Measurements from ENCODE around the gene SLC22A5. TPM values are rescaled to one million over a fixed set of nuclear protein-coding genes. Genes with fewer than 3 reads are reported as not detected.

Gene SLC22A5
- 2.5 and 8.5 TPM in 2 replicates for total RNA-seq (2012; rRNA removed)

- Histone ChIP-seq H3K4me2 (ENCODE audit: low read length) (peak within 1 kb of the TSS; percentile 98), H3K9me3 (replicated peaks; ENCODE audit: low read length) (no peaks in the 10 kb centered on the region), H3K27me3 (ENCODE audit: control insufficient read depth, insufficient read depth, low read length) (no peaks in the 10 kb centered on the region), H3K4me1 (ENCODE audit: control insufficient read depth, insufficient read depth, low read length) (peaks cover 54% of the 10 kb centered on the region), H3K9ac (ENCODE audit: low read depth, low read length) (peak within 1 kb of the TSS; percentile 91), H3K4me3 (ENCODE audit: low read length) (peak within 1 kb of the TSS; percentile 94), H3K36me3 (ENCODE audit: insufficient read depth, low read length) (peaks cover 4% of the 10 kb centered on the region)
These were observed at the start of gene SLC22A5 for GRCh38 chr5:132369474-132370180. SLC22A5 (plus strand) TSS chr5:132369710; CDS start chr5:132369973, 263 bp downstream.

GRCh38 chr5:132319975-132320374, 49.5 kb upstream of the SLC22A5 start:
- no peaks in the 10 kb centered on the region for H3K9me3 ChIP-seq (replicated peaks; ENCODE audit: low read length)
- peaks cover 14% of the 10 kb centered on the region for H3K4me1 ChIP-seq (ENCODE audit: control insufficient read depth, insufficient read depth, low read length)
- no peaks in the 10 kb centered on the region for H3K27me3 ChIP-seq (ENCODE audit: control insufficient read depth, insufficient read depth, low read length)
- H3K9ac ChIP-seq (ENCODE audit: low read depth, low read length): no peak overlapping the region
- H3K4me2 ChIP-seq (ENCODE audit: low read length): no peak overlapping the region
- no peaks in the 10 kb centered on the region for H3K36me3 ChIP-seq (ENCODE audit: insufficient read depth, low read length)
- no peak overlapping the region for H3K4me3 ChIP-seq (ENCODE audit: low read length)

- no peaks in the 10 kb centered on the region for H3K27me3 ChIP-seq (ENCODE audit: control insufficient read depth, insufficient read depth, low read length)
- no peak overlapping the region for H3K4me2 ChIP-seq (ENCODE audit: low read length)
- no peak overlapping the region for H3K9ac ChIP-seq (ENCODE audit: low read depth, low read length)
- H3K36me3 ChIP-seq (ENCODE audit: insufficient read depth, low read length): no peaks in the 10 kb centered on the region
- no peak overlapping the region for H3K4me3 ChIP-seq (ENCODE audit: low read length)
- H3K9me3 ChIP-seq (replicated peaks; ENCODE audit: low read length): no peaks in the 10 kb centered on the region
- peaks cover 14% of the 10 kb centered on the region for H3K4me1 ChIP-seq (ENCODE audit: control insufficient read depth, insufficient read depth, low read length)
These were observed 48.3 kb upstream of the SLC22A5 start for GRCh38 chr5:132321109-132321721.

- H3K4me2 ChIP-seq (ENCODE audit: low read length): no peak overlapping the region
- no peak overlapping the region for H3K9ac ChIP-seq (ENCODE audit: low read depth, low read length)
- no peaks in the 10 kb centered on the region for H3K27me3 ChIP-seq (ENCODE audit: control insufficient read depth, insufficient read depth, low read length)
- H3K4me3 ChIP-seq (ENCODE audit: low read length): no peak overlapping the region
- peaks cover 14% of the 10 kb centered on the region for H3K4me1 ChIP-seq (ENCODE audit: control insufficient read depth, insufficient read depth, low read length)
- H3K36me3 ChIP-seq (ENCODE audit: insufficient read depth, low read length): no peaks in the 10 kb centered on the region
- no peaks in the 10 kb centered on the region for H3K9me3 ChIP-seq (replicated peaks; ENCODE audit: low read length)
These were observed 47.2 kb upstream of the SLC22A5 start for GRCh38 chr5:132322266-132322665.

GRCh38 chr5:132323202-132323601, 46.3 kb upstream of the SLC22A5 start:
- Histone ChIP-seq H3K4me3 (ENCODE audit: low read length) (no peak overlapping the region), H3K9me3 (replicated peaks; ENCODE audit: low read length) (no peaks in the 10 kb centered on the region), H3K4me1 (ENCODE audit: control insufficient read depth, insufficient read depth, low read length) (peaks cover 10% of the 10 kb centered on the region), H3K27me3 (ENCODE audit: control insufficient read depth, insufficient read depth, low read length) (no peaks in the 10 kb centered on the region), H3K36me3 (ENCODE audit: insufficient read depth, low read length) (no peaks in the 10 kb centered on the region), H3K4me2 (ENCODE audit: low read length) (no peak overlapping the region), H3K9ac (ENCODE audit: low read depth, low read length) (no peak overlapping the region)

GRCh38 chr5:132325691-132326090, 43.8 kb upstream of the SLC22A5 start:
- peaks cover 8% of the 10 kb centered on the region for H3K36me3 ChIP-seq (ENCODE audit: insufficient read depth, low read length)

GRCh38 chr5:132327252-132327955, 42.1 kb upstream of the SLC22A5 start:
- H3K9me3 ChIP-seq (replicated peaks; ENCODE audit: low read length): no peaks in the 10 kb centered on the region
- peaks cover 8% of the 10 kb centered on the region for H3K36me3 ChIP-seq (ENCODE audit: insufficient read depth, low read length)
- H3K4me2 ChIP-seq (ENCODE audit: low read length): no peak overlapping the region
- H3K4me3 ChIP-seq (ENCODE audit: low read length): no peak overlapping the region
- H3K4me1 ChIP-seq (ENCODE audit: control insufficient read depth, insufficient read depth, low read length): no peaks in the 10 kb centered on the region
- no peak overlapping the region for H3K9ac ChIP-seq (ENCODE audit: low read depth, low read length)
- H3K27me3 ChIP-seq (ENCODE audit: control insufficient read depth, insufficient read depth, low read length): no peaks in the 10 kb centered on the region

More at GRCh38 chr5:132325691-132326090, 43.8 kb upstream of the SLC22A5 start:
- no peaks in the 10 kb centered on the region for H3K9me3 ChIP-seq (replicated peaks; ENCODE audit: low read length)
- no peak overlapping the region for H3K4me3 ChIP-seq (ENCODE audit: low read length)
- H3K4me1 ChIP-seq (ENCODE audit: control insufficient read depth, insufficient read depth, low read length): no peaks in the 10 kb centered on the region
- no peak overlapping the region for H3K4me2 ChIP-seq (ENCODE audit: low read length)
- H3K9ac ChIP-seq (ENCODE audit: low read depth, low read length): no peak overlapping the region
- no peaks in the 10 kb centered on the region for H3K27me3 ChIP-seq (ENCODE audit: control insufficient read depth, insufficient read depth, low read length)

GRCh38 chr5:132334812-132335211, 34.7 kb upstream of the SLC22A5 start:
- peaks cover 4% of the 10 kb centered on the region for H3K36me3 ChIP-seq (ENCODE audit: insufficient read depth, low read length)

GRCh38 chr5:132335402-132335801, 34.1 kb upstream of the SLC22A5 start:
- no peak overlapping the region for H3K9ac ChIP-seq (ENCODE audit: low read depth, low read length)
- H3K4me2 ChIP-seq (ENCODE audit: low read length): no peak overlapping the region
- H3K4me3 ChIP-seq (ENCODE audit: low read length): no peak overlapping the region
- no peaks in the 10 kb centered on the region for H3K9me3 ChIP-seq (replicated peaks; ENCODE audit: low read length)
- peaks cover 4% of the 10 kb centered on the region for H3K36me3 ChIP-seq (ENCODE audit: insufficient read depth, low read length)
- H3K27me3 ChIP-seq (ENCODE audit: control insufficient read depth, insufficient read depth, low read length): no peaks in the 10 kb centered on the region
- peaks cover 6% of the 10 kb centered on the region for H3K4me1 ChIP-seq (ENCODE audit: control insufficient read depth, insufficient read depth, low read length)

More at GRCh38 chr5:132334812-132335211, 34.7 kb upstream of the SLC22A5 start:
- Histone ChIP-seq H3K27me3 (ENCODE audit: control insufficient read depth, insufficient read depth, low read length) (no peaks in the 10 kb centered on the region), H3K9ac (ENCODE audit: low read depth, low read length) (no peak overlapping the region), H3K9me3 (replicated peaks; ENCODE audit: low read length) (no peaks in the 10 kb centered on the region), H3K4me3 (ENCODE audit: low read length) (no peak overlapping the region), H3K4me2 (ENCODE audit: low read length) (no peak overlapping the region), H3K4me1 (ENCODE audit: control insufficient read depth, insufficient read depth, low read length) (peaks cover 6% of the 10 kb centered on the region)

- peaks cover 5% of the 10 kb centered on the region for H3K4me1 ChIP-seq (ENCODE audit: control insufficient read depth, insufficient read depth, low read length)
- no peak overlapping the region for H3K9ac ChIP-seq (ENCODE audit: low read depth, low read length)
- H3K4me3 ChIP-seq (ENCODE audit: low read length): no peak overlapping the region
- peaks cover 4% of the 10 kb centered on the region for H3K36me3 ChIP-seq (ENCODE audit: insufficient read depth, low read length)
- no peaks in the 10 kb centered on the region for H3K27me3 ChIP-seq (ENCODE audit: control insufficient read depth, insufficient read depth, low read length)
- H3K9me3 ChIP-seq (replicated peaks; ENCODE audit: low read length): no peaks in the 10 kb centered on the region
- no peak overlapping the region for H3K4me2 ChIP-seq (ENCODE audit: low read length)
These were observed 30.0 kb upstream of the SLC22A5 start for GRCh38 chr5:132339502-132339901.

GRCh38 chr5:132342291-132343180, 27.0 kb upstream of the SLC22A5 start:
- no peaks in the 10 kb centered on the region for H3K36me3 ChIP-seq (ENCODE audit: insufficient read depth, low read length)
- H3K9me3 ChIP-seq (replicated peaks; ENCODE audit: low read length): no peaks in the 10 kb centered on the region
- H3K4me1 ChIP-seq (ENCODE audit: control insufficient read depth, insufficient read depth, low read length): no peaks in the 10 kb centered on the region
- H3K9ac ChIP-seq (ENCODE audit: low read depth, low read length): no peak overlapping the region
- H3K27me3 ChIP-seq (ENCODE audit: control insufficient read depth, insufficient read depth, low read length): no peaks in the 10 kb centered on the region
- H3K4me3 ChIP-seq (ENCODE audit: low read length): no peak overlapping the region
- no peak overlapping the region for H3K4me2 ChIP-seq (ENCODE audit: low read length)

Data from skeletal muscle satellite cell (primary cell).